OCI-LY7 (cell line): ENCODE results near the gene ETS2.

Source experiments
- CTCF ChIP-seq: fragments of 200-600 bp; sonication (generic); conservative IDR thresholded peaks from 2 replicates; pipeline ENCODE4 v1.5.1; 2014; ENCODE audit warnings: mild to moderate bottlenecking, antibody characterized with exemption, low read length, moderate library complexity, mixed read lengths
- EZH2phosphoT487 ChIP-seq: fragments of 200-600 bp; sonication (generic); IDR thresholded peaks from 2 replicates; pipeline ENCODE4 v1.6.1; 2018; ENCODE audit warnings: low read depth, borderline replicate concordance, mild to moderate bottlenecking, mixed run types, antibody characterized with exemption, low read length, moderate library complexity, mixed read lengths

GRCh38 chr21:38851101-38851500, 45.4 kb downstream of the ETS2 start:
- TF ChIP-seq CTCF: no peak
- no peak for TF ChIP-seq EZH2phosphoT487
